H9 (cell line): ENCODE data around the gene HTR7. TPM values are rescaled to one million over a fixed set of nuclear protein-coding genes. Genes with fewer than 3 reads are reported as not detected.

Source experiments
- DNase-seq: peaks from one replicate; pipeline ENCODE4 v3.0.0-alpha.2; 2017
- H2AFZ ChIP-seq: one replicate; pipeline ENCODE4 v1.6.1; 2013; ENCODE audit warnings: mild to moderate bottlenecking, low read length, control low read depth, moderate library complexity
- H2AK5ac ChIP-seq: 2 replicates; pipeline ENCODE4 v1.6.1; 2013; ENCODE audit warnings: low read length, control low read depth, mixed read lengths; ENCODE audit not compliant: insufficient read length
- H2BK120ac ChIP-seq: one replicate; pipeline ENCODE4 v1.6.1; 2013; ENCODE audit warnings: low read depth, mild to moderate bottlenecking, low read length, control low read depth, inconsistent platforms; ENCODE audit not compliant: poor library complexity, severe bottlenecking
- H2BK12ac ChIP-seq: 2 replicates; pipeline ENCODE4 v1.6.1; 2013; ENCODE audit warnings: low read length, control low read depth, mixed read lengths, low read depth; ENCODE audit not compliant: insufficient read length
- H2BK15ac ChIP-seq: 2 replicates; pipeline ENCODE4 v1.6.1; 2013; ENCODE audit warnings: low read depth, low read length, control low read depth
- H2BK20ac ChIP-seq: one replicate; pipeline ENCODE4 v1.6.1; 2013; ENCODE audit warnings: low read depth, mild to moderate bottlenecking, low read length, control low read depth, inconsistent platforms; ENCODE audit not compliant: poor library complexity, severe bottlenecking
- H2BK5ac ChIP-seq: 2 replicates; pipeline ENCODE4 v1.6.1; 2013; ENCODE audit warnings: low read length, control low read depth, mixed read lengths; ENCODE audit not compliant: insufficient read length
- H3K14ac ChIP-seq: 2 replicates; pipeline ENCODE4 v1.6.1; 2013; ENCODE audit warnings: low read length, control low read depth; ENCODE audit not compliant: insufficient read depth
- H3K18ac ChIP-seq: 2 replicates; pipeline ENCODE4 v1.6.1; 2013; ENCODE audit warnings: low read depth, mild to moderate bottlenecking, mixed read lengths, low read length, control low read depth; ENCODE audit not compliant: insufficient read length
- H3K23ac ChIP-seq: 2 replicates; pipeline ENCODE4 v1.6.1; 2013; ENCODE audit warnings: low read length, control low read depth, mixed read lengths, low read depth; ENCODE audit not compliant: insufficient read length
- H3K23me2 ChIP-seq: 2 replicates; pipeline ENCODE4 v1.6.1; 2013; ENCODE audit warnings: low read depth, mild to moderate bottlenecking, mixed read lengths, low read length, control low read depth; ENCODE audit not compliant: insufficient read length, poor library complexity, severe bottlenecking
- H3K27ac ChIP-seq: 2 replicates; pipeline ENCODE4 v1.5.1; 2013; ENCODE audit warnings: low read length, control low read depth, mixed read lengths, low read depth; ENCODE audit not compliant: insufficient read length
- H3K27me3 ChIP-seq: 2 replicates; pipeline ENCODE4 v1.6.1; 2013; ENCODE audit warnings: low read length, control low read depth, inconsistent platforms; ENCODE audit not compliant: insufficient read depth
- H3K4ac ChIP-seq: 2 replicates; pipeline ENCODE4 v1.6.1; 2013; ENCODE audit warnings: low read depth, mild to moderate bottlenecking, control low read depth, inconsistent platforms, low read length, moderate library complexity
- H3K4me1 ChIP-seq: 2 replicates; pipeline ENCODE4 v1.6.1; 2013; ENCODE audit warnings: low read length, control low read depth, inconsistent platforms; ENCODE audit not compliant: insufficient read depth
- H3K4me2 ChIP-seq: 2 replicates; pipeline ENCODE4 v1.6.1; 2013; ENCODE audit warnings: low read length, control low read depth, mixed read lengths; ENCODE audit not compliant: insufficient read length, insufficient read depth
- H3K56ac ChIP-seq: 2 replicates; pipeline ENCODE4 v1.6.1; 2013; ENCODE audit warnings: low read depth, mild to moderate bottlenecking, mixed read lengths, low read length, control low read depth; ENCODE audit not compliant: insufficient read length
- H3K79me1 ChIP-seq: 2 replicates; pipeline ENCODE4 v1.6.1; 2013; ENCODE audit warnings: low read depth, mild to moderate bottlenecking, moderate library complexity, low read length, control low read depth, inconsistent platforms; ENCODE audit not compliant: insufficient read depth, poor library complexity, severe bottlenecking
- H3K79me2 ChIP-seq: 2 replicates; pipeline ENCODE4 v1.6.1; 2013; ENCODE audit warnings: low read length, control low read depth, inconsistent platforms; ENCODE audit not compliant: insufficient read depth
- H3K9ac ChIP-seq: 2 replicates; pipeline ENCODE4 v1.6.1; 2013; ENCODE audit warnings: low read length, control low read depth, mixed read lengths; ENCODE audit not compliant: insufficient read length; ENCODE audit errors: extremely low read depth
- H3K9me3 ChIP-seq: one replicate; pipeline ENCODE4 v1.6.1; 2013; ENCODE audit warnings: low read depth, low read length, inconsistent platforms; ENCODE audit not compliant: control insufficient read depth
- H3T11ph ChIP-seq: one replicate; pipeline ENCODE4 v1.6.1; 2013; ENCODE audit warnings: mild to moderate bottlenecking, low read length, control low read depth, inconsistent platforms
- H4K20me1 ChIP-seq: one replicate; pipeline ENCODE4 v1.6.1; 2013; ENCODE audit not compliant: control insufficient read depth, insufficient read length, insufficient read depth
- H4K5ac ChIP-seq: 2 replicates; pipeline ENCODE4 v1.6.1; 2013; ENCODE audit warnings: low read depth, mild to moderate bottlenecking, mixed read lengths, low read length, control low read depth; ENCODE audit not compliant: insufficient read length
- H4K8ac ChIP-seq: replicated peaks from 2 replicates; pipeline ENCODE4 v1.6.1; 2013; ENCODE audit warnings: low read length, control low read depth, mixed read lengths, low read depth; ENCODE audit not compliant: insufficient read length
- H4K91ac ChIP-seq: 2 replicates; pipeline ENCODE4 v1.6.1; 2013; ENCODE audit warnings: low read depth, mild to moderate bottlenecking, moderate library complexity, mixed read lengths, low read length, control low read depth; ENCODE audit not compliant: insufficient read length
- H3K27ac Mint-ChIP-seq, 3 experiments: 2 replicates in 2 of 3; 3 replicates in 1 of 3; pipeline ENCODE4 v1.8.0; 2020 to 2021; ENCODE audit warnings: mixed read lengths in 3 of 3, mild to moderate bottlenecking in 1 of 3, moderate library complexity in 1 of 3
- H3K27me3 Mint-ChIP-seq: 2 replicates; pipeline ENCODE4 v1.8.0; 2021; ENCODE audit warnings: low read depth, mild to moderate bottlenecking, moderate library complexity, mixed read lengths
- H3K36me3 Mint-ChIP-seq, 3 experiments: 2 replicates in 2 of 3; 3 replicates in 1 of 3; pipeline ENCODE4 v1.8.0; 2020 to 2021; ENCODE audit warnings: low read depth in 3 of 3, mixed read lengths in 3 of 3; ENCODE audit not compliant: insufficient read depth in 1 of 3
- H3K4me1 Mint-ChIP-seq, 2 experiments: 2 replicates each; pipeline ENCODE4 v1.8.0; 2020; ENCODE audit warnings: mixed read lengths in 2 of 2
- H3K4me3 Mint-ChIP-seq, 2 experiments: 2 replicates in 1 of 2; 3 replicates in 1 of 2; pipeline ENCODE4 v1.8.0; 2020 to 2021; ENCODE audit warnings: mild to moderate bottlenecking in 2 of 2, mixed read lengths in 2 of 2, moderate library complexity in 1 of 2
- H3K9me3 Mint-ChIP-seq, 2 experiments: 2 replicates in 1 of 2; 3 replicates in 1 of 2; pipeline ENCODE4 v1.8.0; 2020; ENCODE audit warnings: mild to moderate bottlenecking in 2 of 2, mixed read lengths in 2 of 2, moderate library complexity in 1 of 2
- WGBS: extraction: QIAGEN DNeasy Blood & Tissue Kit; methylation state at CpG from one replicate; pipeline ENCODE4 v1.1.7; 2013; ENCODE audit warnings: missing lambda C conversion rate, low lambda C conversion rate, mixed read lengths; ENCODE audit not compliant: insufficient read length; ENCODE audit errors: extremely low coverage; 5-methylcytosine and 5-hydroxymethylcytosine counted together
- total RNA-seq: library from RNA; stranded (reverse); gene quantifications from 2 replicates; pipeline ENCODE4 v1.2.1, GENCODE V29; 2021
- TF ChIP-seq, protein P1 (sequence below): fragments of 200-600 bp; sonication (generic); conservative IDR thresholded peaks from 3 replicates; pipeline ENCODE4 v1.8.0; 2021; ENCODE audit warnings: antibody characterized with exemption, mild to moderate bottlenecking

HTR7 gene
- total RNA-seq, 1 experiment from 2014 or later: 21.3 TPM

DNA sequence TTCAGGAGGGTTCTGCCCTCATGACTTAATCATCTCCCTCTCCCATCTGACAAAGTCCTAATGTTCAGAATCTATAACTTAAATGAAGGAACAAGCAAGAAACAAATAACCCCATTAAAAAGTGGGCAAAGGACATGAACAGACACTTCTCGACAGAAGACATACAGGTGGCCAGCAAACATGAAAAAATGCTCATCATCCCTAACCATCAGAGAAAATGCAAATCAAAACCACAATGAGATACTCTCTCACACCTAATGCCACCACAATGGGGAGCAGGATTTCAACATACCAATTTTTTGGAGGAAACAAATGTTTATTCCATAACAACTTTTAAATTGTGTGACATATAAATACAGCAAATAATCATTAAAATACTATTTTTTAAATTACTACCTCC lies 3.0 kb upstream of the HTR7 start:
- Mint-ChIP-seq H3K27me3 (peaks cover 21% of the 10 kb centered on the region), H3K9me3 (no peaks in the 10 kb centered on the region), H3K27ac (no peak overlapping the region), H3K36me3 (no peaks in the 10 kb centered on the region), H3K4me1 (peaks cover 6 to 30% of the 10 kb centered on the region in 2 experiments), H3K4me3 (no peak overlapping the region)
- Histone ChIP-seq H3K23me2 (peaks cover 9% of the 10 kb centered on the region), H4K5ac (no peak overlapping the region), H3K18ac (no peak overlapping the region), H3K56ac (no peak overlapping the region), H3K4ac (no peak overlapping the region), H3K23ac (no peak overlapping the region), H4K8ac (no peak overlapping the region), H4K91ac (no peak overlapping the region), H2BK5ac (no peak overlapping the region), H4K20me1 (no peaks in the 10 kb centered on the region), H3K79me1 (no peaks in the 10 kb centered on the region), H3T11ph (no peak overlapping the region), H3K27me3 (peaks cover 14% of the 10 kb centered on the region; the same call in 1 of the 2 replicates), H3K27ac (no peak overlapping the region), H3K4me2 (no peak overlapping the region), H2BK15ac (no peak overlapping the region), H3K14ac (no peak overlapping the region), H2BK120ac (no peak overlapping the region), H3K9me3 (no peaks in the 10 kb centered on the region), H3K9ac (no peak overlapping the region), H2AK5ac (no peak overlapping the region), H3K79me2 (no peaks in the 10 kb centered on the region), H2BK12ac (no peak overlapping the region), H3K4me1 (no peaks in the 10 kb centered on the region), H2AFZ (no peak overlapping the region), H2BK20ac (no peak overlapping the region)
- TF ChIP-seq, protein P1, sequence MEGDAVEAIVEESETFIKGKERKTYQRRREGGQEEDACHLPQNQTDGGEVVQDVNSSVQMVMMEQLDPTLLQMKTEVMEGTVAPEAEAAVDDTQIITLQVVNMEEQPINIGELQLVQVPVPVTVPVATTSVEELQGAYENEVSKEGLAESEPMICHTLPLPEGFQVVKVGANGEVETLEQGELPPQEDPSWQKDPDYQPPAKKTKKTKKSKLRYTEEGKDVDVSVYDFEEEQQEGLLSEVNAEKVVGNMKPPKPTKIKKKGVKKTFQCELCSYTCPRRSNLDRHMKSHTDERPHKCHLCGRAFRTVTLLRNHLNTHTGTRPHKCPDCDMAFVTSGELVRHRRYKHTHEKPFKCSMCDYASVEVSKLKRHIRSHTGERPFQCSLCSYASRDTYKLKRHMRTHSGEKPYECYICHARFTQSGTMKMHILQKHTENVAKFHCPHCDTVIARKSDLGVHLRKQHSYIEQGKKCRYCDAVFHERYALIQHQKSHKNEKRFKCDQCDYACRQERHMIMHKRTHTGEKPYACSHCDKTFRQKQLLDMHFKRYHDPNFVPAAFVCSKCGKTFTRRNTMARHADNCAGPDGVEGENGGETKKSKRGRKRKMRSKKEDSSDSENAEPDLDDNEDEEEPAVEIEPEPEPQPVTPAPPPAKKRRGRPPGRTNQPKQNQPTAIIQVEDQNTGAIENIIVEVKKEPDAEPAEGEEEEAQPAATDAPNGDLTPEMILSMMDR: no peak
- no peak for DNase-seq
- no CpG with 5 or more reads among the region's 1 CpG for WGBS
